GM12864 (cell line): Measurements from ENCODE around the gene SLC1A7.

ENCODE experiments used
- DNase-seq: peaks from one replicate; pipeline ENCODE4 v3.0.0-alpha.2; 2011; ENCODE audit warnings: low read depth
- H3K4me3 ChIP-seq: 2 replicates; pipeline ENCODE4 v1.5.1; 2011; ENCODE audit warnings: mild to moderate bottlenecking, low read depth, low read length, control low read depth
- CTCF ChIP-seq: IDR thresholded peaks from 2 replicates; pipeline ENCODE4 v1.5.1; 2011; ENCODE audit warnings: low read depth, mild to moderate bottlenecking, moderate library complexity, low read length, control low read depth, inconsistent platforms; ENCODE audit errors: missing control alignments

The SLC1A7 gene

GRCh38 chr1:53135735-53136114 is 6.7 kb downstream of the SLC1A7 start:
- DNase-seq: no peak
- no peak for TF ChIP-seq CTCF
- no peak overlapping the region for H3K4me3 ChIP-seq

GRCh38 chr1:53134961-53135734 is 7.3 kb downstream of the SLC1A7 start:
- no peak overlapping the region for H3K4me3 ChIP-seq
- TF ChIP-seq CTCF: no peak
- DNase-seq: no peak

DNA sequence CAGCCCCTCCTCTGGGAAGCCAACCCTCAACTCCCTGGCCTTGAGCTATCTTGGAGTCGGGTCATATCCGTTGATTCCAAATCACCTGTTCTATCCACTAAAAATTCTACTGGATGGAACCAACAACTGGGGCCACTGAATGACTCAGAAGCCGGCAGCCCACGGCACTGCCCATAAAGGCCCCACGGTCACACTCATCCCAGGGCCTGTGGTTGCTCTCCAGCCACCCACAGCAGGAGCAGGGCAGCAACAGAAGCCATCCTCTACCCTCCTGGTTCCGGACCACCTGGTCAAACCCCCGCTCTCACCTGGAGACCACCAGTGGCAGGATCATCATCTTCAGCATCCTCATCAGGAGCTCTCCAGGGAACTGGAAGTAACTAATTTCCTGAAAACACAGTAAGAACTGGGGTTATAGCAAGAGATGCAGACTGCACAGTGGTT is 8.4 kb downstream of the SLC1A7 start:
- TF ChIP-seq CTCF: no peak
- no peak overlapping the region for H3K4me3 ChIP-seq
- DNase-seq: no peak

DNA sequence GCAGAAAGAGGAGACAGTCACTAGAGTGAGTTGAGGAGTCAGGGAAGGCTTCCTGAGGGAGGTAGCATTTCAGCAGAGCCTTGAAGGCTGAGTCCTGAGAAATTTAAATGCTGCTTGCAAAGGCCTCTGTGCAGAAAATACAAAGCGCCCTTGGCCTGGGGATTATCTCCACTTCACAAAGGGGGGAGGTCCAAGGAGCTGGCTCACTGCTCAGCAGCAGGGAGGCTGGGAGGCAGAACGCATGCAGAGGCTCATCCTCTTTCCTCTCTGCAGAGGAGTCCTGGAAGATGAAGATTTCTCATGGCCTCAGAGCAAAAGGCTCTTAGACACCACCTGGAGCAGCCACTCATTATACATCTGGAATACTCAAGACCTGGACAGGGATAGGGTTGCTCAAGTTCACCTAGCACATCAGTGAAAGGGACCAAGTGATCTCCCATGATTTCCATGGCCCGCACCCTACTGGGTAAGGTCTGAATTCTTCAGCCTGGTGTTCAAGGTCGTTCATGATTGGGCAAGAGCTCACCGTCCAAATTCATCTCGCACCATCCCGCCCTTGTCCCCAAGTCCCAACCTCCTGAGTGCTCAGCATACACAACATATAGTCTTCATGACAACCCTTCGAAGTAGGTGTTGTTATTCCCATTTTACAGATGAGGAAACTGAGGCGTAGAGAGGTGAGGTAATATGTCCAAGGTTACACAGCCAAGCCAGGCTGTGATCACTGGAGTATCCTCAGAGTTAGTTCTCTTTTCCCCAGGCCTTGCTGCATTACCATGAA is 9.0 kb downstream of the SLC1A7 start:
- no peak for DNase-seq
- TF ChIP-seq CTCF: no peak
- no peak overlapping the region for H3K4me3 ChIP-seq

- no peak overlapping the region for H3K4me3 ChIP-seq
- no peak for DNase-seq
- no peak for TF ChIP-seq CTCF
Observed at GRCh38 chr1:53132176-53132575, 10.3 kb downstream of the SLC1A7 start.

- H3K4me3 ChIP-seq: no peak overlapping the region
- DNase-seq: no peak
- no peak for TF ChIP-seq CTCF
Observed at GRCh38 chr1:53131590-53131938, 10.9 kb downstream of the SLC1A7 start.
